Esophagus muscularis mucosa (tissue), 4 donors: ENCODE results near the gene POLQ.

Experiments used
- CTCF ChIP-seq, 3 experiments: fragments of 200-600 bp in 2 of 3; fragments of 450-650 bp in 1 of 3; sonication (generic) in 2 of 3; IDR thresholded peaks; one replicate each; pipeline ENCODE4 v1.5.1; 2017 to 2019; ENCODE audit warnings: antibody characterized with exemption in 3 of 3, mild to moderate bottlenecking in 2 of 3, moderate library complexity in 1 of 3
- EP300 ChIP-seq: sonication (generic); formaldehyde crosslinking; IDR thresholded peaks from one replicate; pipeline ENCODE4 v1.6.1; 2017; ENCODE audit warnings: antibody characterized with exemption
- POLR2A ChIP-seq: fragments of 450-650 bp; IDR thresholded peaks from one replicate; pipeline ENCODE4 v1.6.1; 2017; ENCODE audit warnings: antibody characterized with exemption, moderate library complexity, mild to moderate bottlenecking, low read depth
- POLR2AphosphoS5 ChIP-seq, 2 donors: sonication (generic); formaldehyde crosslinking; IDR thresholded peaks; one replicate each; pipeline ENCODE4 v1.6.1; 2017; ENCODE audit warnings: antibody characterized with exemption in 2 of 2

GRCh38 chr3:121517953-121518655, 27.7 kb downstream of the POLQ start:
- no peak for TF ChIP-seq CTCF (IDR thresholded peaks at IDR 0.05)
- TF ChIP-seq POLR2A = no peak
- no peak for TF ChIP-seq EP300
- TF ChIP-seq POLR2AphosphoS5 (IDR thresholded peaks at IDR 0.05) = no peak
